Vagina (tissue), 2 donors: ENCODE results near the gene GMEB2.

Experiments used
- CTCF ChIP-seq, 3 experiments: fragments of 450-650 bp in 2 of 3; fragments of 200-600 bp in 1 of 3; sonication (generic) in 1 of 3; IDR thresholded peaks; one replicate each; pipeline ENCODE4 v1.5.1; 2017 to 2019; ENCODE audit warnings: antibody characterized with exemption in 3 of 3, mild to moderate bottlenecking in 2 of 3, moderate library complexity in 2 of 3
- POLR2A ChIP-seq, 2 donors: fragments of 450-650 bp; IDR thresholded peaks; one replicate each; pipeline ENCODE4 v1.6.1; 2017; ENCODE audit warnings: antibody characterized with exemption in 2 of 2, mild to moderate bottlenecking in 2 of 2, moderate library complexity in 2 of 2
- POLR2AphosphoS5 ChIP-seq, 2 donors: sonication (generic); formaldehyde crosslinking; IDR thresholded peaks; one replicate each; pipeline ENCODE4 v1.9.0; 2017; ENCODE audit warnings: antibody characterized with exemption in 2 of 2, mild to moderate bottlenecking in 2 of 2, low read depth in 1 of 2; ENCODE audit not compliant: insufficient read depth in 1 of 2

- TF ChIP-seq CTCF (IDR thresholded peaks at IDR 0.05) (no peak), POLR2A (IDR thresholded peaks at IDR 0.05) (no peak), POLR2AphosphoS5 (IDR thresholded peaks at IDR 0.05; ENCODE audit: insufficient read depth in 1 of 2, low read depth in 1 of 2) (no peak)
Measured at GRCh38 chr20:63672666-63673065, 45.8 kb upstream of the GMEB2 start.
